OCI-LY1 (cell line): ENCODE measurements around the gene GRB7.

ENCODE experiments used
- EZH2 ChIP-seq: fragments of 200-600 bp; sonication (generic), shearing (Covaris generic); IDR thresholded peaks from 2 replicates; pipeline ENCODE4 v1.8.0; 2017; ENCODE audit warnings: borderline replicate concordance, mixed run types, mild to moderate bottlenecking, antibody characterized with exemption, low read length, moderate library complexity, mixed read lengths
- TF ChIP-seq, protein P1 (sequence below): fragments of 200-600 bp; sonication (generic), shearing (Covaris generic); IDR thresholded peaks from 2 replicates; pipeline ENCODE4 v1.5.1; 2017; ENCODE audit warnings: mild to moderate bottlenecking, antibody characterized with exemption, low read length, moderate library complexity, mixed read lengths

DNA sequence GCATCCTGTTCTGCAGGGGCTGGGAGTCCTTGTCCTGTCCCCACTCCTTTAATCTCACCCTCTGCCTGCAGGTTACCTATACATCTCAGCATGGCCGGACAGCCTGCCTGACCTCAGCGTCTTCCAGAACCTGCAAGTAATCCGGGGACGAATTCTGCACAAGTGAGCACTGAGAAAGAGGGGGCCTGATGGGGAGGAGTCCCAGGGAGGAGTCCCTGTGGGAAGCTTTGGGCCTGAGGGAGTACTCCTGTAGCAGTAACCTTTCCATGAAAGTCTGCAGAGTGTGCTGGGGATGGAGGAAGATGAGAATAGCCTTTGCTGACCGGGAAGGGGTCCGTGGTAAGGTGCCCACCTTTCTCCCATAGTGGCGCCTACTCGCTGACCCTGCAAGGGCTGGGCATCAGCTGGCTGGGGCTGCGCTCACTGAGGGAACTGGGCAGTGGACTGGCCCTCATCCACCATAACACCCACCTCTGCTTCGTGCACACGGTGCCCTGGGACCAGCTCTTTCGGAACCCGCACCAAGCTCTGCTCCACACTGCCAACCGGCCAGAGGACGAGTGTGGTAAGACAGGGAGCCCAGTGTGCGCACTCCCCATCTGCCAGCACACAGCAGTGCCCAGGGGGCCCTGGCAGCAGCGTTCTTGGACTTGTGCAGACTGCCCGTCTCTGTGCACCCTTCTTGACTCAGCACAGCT, 22.2 kb upstream of the GRB7 start:
- TF ChIP-seq, protein P1, sequence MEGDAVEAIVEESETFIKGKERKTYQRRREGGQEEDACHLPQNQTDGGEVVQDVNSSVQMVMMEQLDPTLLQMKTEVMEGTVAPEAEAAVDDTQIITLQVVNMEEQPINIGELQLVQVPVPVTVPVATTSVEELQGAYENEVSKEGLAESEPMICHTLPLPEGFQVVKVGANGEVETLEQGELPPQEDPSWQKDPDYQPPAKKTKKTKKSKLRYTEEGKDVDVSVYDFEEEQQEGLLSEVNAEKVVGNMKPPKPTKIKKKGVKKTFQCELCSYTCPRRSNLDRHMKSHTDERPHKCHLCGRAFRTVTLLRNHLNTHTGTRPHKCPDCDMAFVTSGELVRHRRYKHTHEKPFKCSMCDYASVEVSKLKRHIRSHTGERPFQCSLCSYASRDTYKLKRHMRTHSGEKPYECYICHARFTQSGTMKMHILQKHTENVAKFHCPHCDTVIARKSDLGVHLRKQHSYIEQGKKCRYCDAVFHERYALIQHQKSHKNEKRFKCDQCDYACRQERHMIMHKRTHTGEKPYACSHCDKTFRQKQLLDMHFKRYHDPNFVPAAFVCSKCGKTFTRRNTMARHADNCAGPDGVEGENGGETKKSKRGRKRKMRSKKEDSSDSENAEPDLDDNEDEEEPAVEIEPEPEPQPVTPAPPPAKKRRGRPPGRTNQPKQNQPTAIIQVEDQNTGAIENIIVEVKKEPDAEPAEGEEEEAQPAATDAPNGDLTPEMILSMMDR = no peak
- no peak for TF ChIP-seq EZH2
